Kidney (tissue), 14 donors: ENCODE results near the gene MCU. TPM values are rescaled to one million over a fixed set of nuclear protein-coding genes. Genes with fewer than 3 reads are reported as not detected.

Source experiments
- DNase-seq, 5 donors: peaks; one replicate each; pipeline ENCODE4 v3.0.0-alpha.2; 2013 to 2020
- FAIRE-seq: peaks from 2 replicates; lab custom pipeline; 2012; peaks lifted over from hg19 to GRCh38; lab: Jason Lieb, UNC
- H3K27ac ChIP-seq, 2 donors: one replicate each; pipeline ENCODE4 v1.7.0; 2013; ENCODE audit warnings: low read depth in 2 of 2, low read length in 2 of 2, inconsistent platforms in 1 of 2
- H3K27me3 ChIP-seq: one replicate; pipeline ENCODE4 v1.7.1; 2013; ENCODE audit warnings: low read length, inconsistent platforms; ENCODE audit not compliant: control insufficient read depth, insufficient read depth
- H3K36me3 ChIP-seq, 3 donors: one replicate each; pipeline versions ENCODE4 v1.7.0 to v1.7.1; 2013; ENCODE audit warnings: low read length in 3 of 3, control low read depth in 1 of 3, inconsistent platforms in 1 of 3; ENCODE audit not compliant: insufficient read depth in 3 of 3, control insufficient read depth in 2 of 3
- H3K4me1 ChIP-seq, 3 donors: one replicate each; pipeline versions ENCODE4 v1.7.0 to v1.7.1; 2013; ENCODE audit warnings: low read length in 3 of 3, inconsistent platforms in 1 of 3, low read depth in 1 of 3; ENCODE audit not compliant: control insufficient read depth in 2 of 3, insufficient read depth in 2 of 3
- H3K4me3 ChIP-seq, 3 donors: one replicate each; pipeline versions ENCODE4 v1.7.0 to v1.8.1; 2013; ENCODE audit warnings: low read length in 3 of 3, control low read depth in 1 of 3, inconsistent platforms in 1 of 3
- H3K9ac ChIP-seq, 3 donors: one replicate each; pipeline versions ENCODE4 v1.7.0 to v1.7.1; 2013; ENCODE audit warnings: low read length in 3 of 3, control low read depth in 1 of 3, inconsistent platforms in 1 of 3
- H3K9me3 ChIP-seq, 3 donors: one replicate each; pipeline versions ENCODE4 v1.7.0 to v1.7.1; 2013; ENCODE audit warnings: low read length in 3 of 3, control low read depth in 1 of 3, inconsistent platforms in 1 of 3; ENCODE audit not compliant: control insufficient read depth in 2 of 3, insufficient read depth in 1 of 3
- CTCF ChIP-seq: IDR thresholded peaks from 3 replicates; pipeline ENCODE4 v1.5.1; 2012; ENCODE audit warnings: mild to moderate bottlenecking, moderate library complexity, borderline replicate concordance; ENCODE audit not compliant: insufficient read depth; ENCODE audit errors: extremely low read depth
- intact Hi-C: fragments of 100-400 bp; cut with DNase I; formaldehyde crosslinking; loops from one replicate; pipeline ENCODE4 v1.11.1; 2022
- polyA plus RNA-seq: library from polyadenylated mRNA; stranded (reverse); fragments of 350-450 nt; fragmentation: Illumina TruSeq; extraction: RNeasy Lipid Tissue Mini Kit (QIAGEN cat#74804); gene quantifications from one replicate; pipeline ENCODE4 v1.2.3, GENCODE V29; 2014; ENCODE audit warnings: low read depth, low replicate concordance; ENCODE audit not compliant: insufficient read depth
- total RNA-seq: library from RNA; stranded (reverse); fragmentation: NEBNext Ultra II Directional; extraction: Animal tissue kit (Norgen Biotek cat#: 25700); gene quantifications from one replicate; pipeline ENCODE4 v1.2.1, GENCODE V29; 2021
- donor health status: control.
- donor health status: control.
- donor health status: control.
- donor health status: control.
- donor health status: control.
- donor health status: DM: yes; HTN: yes; CAD: no.
- donor health status: Normal renal cell carcinoma (clear cell type).

The MCU gene
- total and polyA plus RNA-seq, 2 donors from 2014 or later, result 18.6 to 37.6 TPM

- FAIRE-seq, result peak; percentile 21
- H3K4me1 ChIP-seq, result peaks cover 5 to 10% (median 10%) of the 10 kb centered on the region in 3 donors
These were observed 20.2 kb downstream of the MCU start for GRCh38 chr10:72712136-72712535.

GRCh38 chr10:72719941-72720592, 28.1 kb downstream of the MCU start:
- no peak for FAIRE-seq
- intact Hi-C loops, result no loop called here

More at GRCh38 chr10:72712136-72712535, 20.2 kb downstream of the MCU start:
- Histone ChIP-seq H3K4me3 (no peak overlapping the region), H3K36me3 (no peaks in the 10 kb centered on the region), H3K9ac (peak overlapping the region in 1 of 3 donors; percentile 27), H3K9me3 (no peaks in the 10 kb centered on the region), H3K27ac (peak overlapping the region in 1 of 2 donors; percentile 9), H3K27me3 (no peaks in the 10 kb centered on the region)
- intact Hi-C loops, result no loop called here
- peak in 1 of 5 donors; percentile 47 for DNase-seq
- TF ChIP-seq CTCF, result no peak

GRCh38 chr10:72720814-72721660, 29.1 kb downstream of the MCU start:
- H3K27me3 ChIP-seq, result no peaks in the 10 kb centered on the region
- no peak overlapping the region for H3K9ac ChIP-seq
- no peaks in the 10 kb centered on the region for H3K4me1 ChIP-seq
- H3K36me3 ChIP-seq, result no peaks in the 10 kb centered on the region
- intact Hi-C loops, result no loop called here
- no peaks in the 10 kb centered on the region for H3K9me3 ChIP-seq
- DNase-seq, result no peak
- H3K4me3 ChIP-seq, result no peak overlapping the region
- TF ChIP-seq CTCF, result no peak
- FAIRE-seq, result no peak
- H3K27ac ChIP-seq, result no peak overlapping the region

More at GRCh38 chr10:72719941-72720592, 28.1 kb downstream of the MCU start:
- no peaks in the 10 kb centered on the region for H3K36me3 ChIP-seq
- H3K27ac ChIP-seq, result no peak overlapping the region
- H3K4me1 ChIP-seq, result no peaks in the 10 kb centered on the region
- no peak for TF ChIP-seq CTCF
- H3K27me3 ChIP-seq, result no peaks in the 10 kb centered on the region
- H3K9me3 ChIP-seq, result no peaks in the 10 kb centered on the region
- no peak overlapping the region for H3K4me3 ChIP-seq
- no peak for DNase-seq
- H3K9ac ChIP-seq, result no peak overlapping the region
